ENCODE results near the gene ALB.

Gene ALB

DNA sequence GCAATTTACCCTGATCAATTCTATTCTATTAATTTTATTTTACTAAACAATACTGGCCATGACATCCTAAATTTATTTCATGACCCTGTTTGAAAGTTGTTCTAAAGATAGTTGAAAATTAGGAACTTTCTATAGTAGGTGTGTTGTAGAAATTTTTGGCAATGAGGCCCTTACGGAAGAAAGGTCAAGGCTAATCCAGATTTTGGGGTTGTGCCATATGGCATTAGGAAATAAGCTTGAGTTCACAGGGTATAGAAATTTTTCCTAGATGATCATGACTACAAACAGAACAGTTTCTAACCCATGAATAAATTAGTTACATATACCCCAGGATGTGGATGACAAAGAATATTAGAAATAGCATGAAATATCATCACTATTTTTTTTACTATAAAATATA is 7.8 kb upstream of the ALB start:
- Histone ChIP-seq H3K27me3 (ENCODE audit: control insufficient read depth, insufficient read depth, low read length) (no peaks in the 10 kb centered on the region), H2AFZ (no peak overlapping the region), H3K9ac (no peak overlapping the region), H3K4me2 (ENCODE audit: low read length) (no peak overlapping the region), H3K4me3 (ENCODE audit: low read depth, low read length) (no peak overlapping the region), H3K9me3 (ENCODE audit: control insufficient read depth, low read length) (no peaks in the 10 kb centered on the region), H3K27ac (no peak overlapping the region), H3K36me3 (ENCODE audit: control insufficient read depth, insufficient read depth, low read length) (no peaks in the 10 kb centered on the region), H3K79me2 (no peaks in the 10 kb centered on the region), H3K4me1 (peaks cover 6% of the 10 kb centered on the region)
- TF ChIP-seq, protein P1, sequence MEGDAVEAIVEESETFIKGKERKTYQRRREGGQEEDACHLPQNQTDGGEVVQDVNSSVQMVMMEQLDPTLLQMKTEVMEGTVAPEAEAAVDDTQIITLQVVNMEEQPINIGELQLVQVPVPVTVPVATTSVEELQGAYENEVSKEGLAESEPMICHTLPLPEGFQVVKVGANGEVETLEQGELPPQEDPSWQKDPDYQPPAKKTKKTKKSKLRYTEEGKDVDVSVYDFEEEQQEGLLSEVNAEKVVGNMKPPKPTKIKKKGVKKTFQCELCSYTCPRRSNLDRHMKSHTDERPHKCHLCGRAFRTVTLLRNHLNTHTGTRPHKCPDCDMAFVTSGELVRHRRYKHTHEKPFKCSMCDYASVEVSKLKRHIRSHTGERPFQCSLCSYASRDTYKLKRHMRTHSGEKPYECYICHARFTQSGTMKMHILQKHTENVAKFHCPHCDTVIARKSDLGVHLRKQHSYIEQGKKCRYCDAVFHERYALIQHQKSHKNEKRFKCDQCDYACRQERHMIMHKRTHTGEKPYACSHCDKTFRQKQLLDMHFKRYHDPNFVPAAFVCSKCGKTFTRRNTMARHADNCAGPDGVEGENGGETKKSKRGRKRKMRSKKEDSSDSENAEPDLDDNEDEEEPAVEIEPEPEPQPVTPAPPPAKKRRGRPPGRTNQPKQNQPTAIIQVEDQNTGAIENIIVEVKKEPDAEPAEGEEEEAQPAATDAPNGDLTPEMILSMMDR (IDR thresholded peaks at IDR 0.05): no peak

GRCh38 chr4:73396993-73397972 is 6.8 kb upstream of the ALB start:
- H3K9ac ChIP-seq: no peak overlapping the region
- H3K4me3 ChIP-seq (ENCODE audit: low read depth, low read length): no peak overlapping the region
- no peaks in the 10 kb centered on the region for H3K79me2 ChIP-seq
- no peak overlapping the region for H3K27ac ChIP-seq
- H3K36me3 ChIP-seq (ENCODE audit: control insufficient read depth, insufficient read depth, low read length): no peaks in the 10 kb centered on the region
- H3K9me3 ChIP-seq (ENCODE audit: control insufficient read depth, low read length): no peaks in the 10 kb centered on the region
- H3K27me3 ChIP-seq (ENCODE audit: control insufficient read depth, insufficient read depth, low read length): no peaks in the 10 kb centered on the region
- peaks cover 2% of the 10 kb centered on the region for H3K4me1 ChIP-seq
- H2AFZ ChIP-seq: no peak overlapping the region
- TF ChIP-seq, protein P1 (IDR thresholded peaks at IDR 0.05): no peak
- no peak overlapping the region for H3K4me2 ChIP-seq (ENCODE audit: low read length)

- Histone ChIP-seq H3K27me3 (ENCODE audit: control insufficient read depth, insufficient read depth, low read length) (no peaks in the 10 kb centered on the region), H3K36me3 (ENCODE audit: control insufficient read depth, insufficient read depth, low read length) (no peaks in the 10 kb centered on the region), H3K9me3 (ENCODE audit: control insufficient read depth, low read length) (no peaks in the 10 kb centered on the region), H3K27ac (no peak overlapping the region), H3K79me2 (no peaks in the 10 kb centered on the region), H3K4me2 (ENCODE audit: low read length) (no peak overlapping the region), H3K9ac (no peak overlapping the region), H3K4me1 (no peaks in the 10 kb centered on the region), H3K4me3 (ENCODE audit: low read depth, low read length) (no peak overlapping the region), H2AFZ (no peak overlapping the region)
- TF ChIP-seq, protein P1 (IDR thresholded peaks at IDR 0.05): no peak
These were observed 2.7 kb upstream of the ALB start for GRCh38 chr4:73401412-73401811.

- H2AFZ ChIP-seq: no peak overlapping the region
- H3K27me3 ChIP-seq (ENCODE audit: control insufficient read depth, insufficient read depth, low read length): no peaks in the 10 kb centered on the region
- no peaks in the 10 kb centered on the region for H3K79me2 ChIP-seq
- no peak overlapping the region for H3K4me2 ChIP-seq (ENCODE audit: low read length)
- TF ChIP-seq, protein P1 (IDR thresholded peaks at IDR 0.05): no peak
- no peaks in the 10 kb centered on the region for H3K36me3 ChIP-seq (ENCODE audit: control insufficient read depth, insufficient read depth, low read length)
- no peak overlapping the region for H3K9ac ChIP-seq
- H3K4me1 ChIP-seq: no peaks in the 10 kb centered on the region
- no peak overlapping the region for H3K27ac ChIP-seq
- no peaks in the 10 kb centered on the region for H3K9me3 ChIP-seq (ENCODE audit: control insufficient read depth, low read length)
- no peak overlapping the region for H3K4me3 ChIP-seq (ENCODE audit: low read depth, low read length)
These were observed 370 bp downstream of the ALB start for GRCh38 chr4:73404457-73404856.
